Hypothalamus (tissue), 51 donors: Measurements from ENCODE around the gene HSD17B4.
"Not testable (repeated sequence)": the region's sequence is repeated elsewhere in the genome, so short reads cannot be mapped to it uniquely, and the experiment has no call there.

Source experiments
- DNase-seq, 51 donors: peaks; one replicate each; lab custom pipeline; 2025; lab: John Stamatoyannopoulos, UW

HSD17B4 gene

DNA sequence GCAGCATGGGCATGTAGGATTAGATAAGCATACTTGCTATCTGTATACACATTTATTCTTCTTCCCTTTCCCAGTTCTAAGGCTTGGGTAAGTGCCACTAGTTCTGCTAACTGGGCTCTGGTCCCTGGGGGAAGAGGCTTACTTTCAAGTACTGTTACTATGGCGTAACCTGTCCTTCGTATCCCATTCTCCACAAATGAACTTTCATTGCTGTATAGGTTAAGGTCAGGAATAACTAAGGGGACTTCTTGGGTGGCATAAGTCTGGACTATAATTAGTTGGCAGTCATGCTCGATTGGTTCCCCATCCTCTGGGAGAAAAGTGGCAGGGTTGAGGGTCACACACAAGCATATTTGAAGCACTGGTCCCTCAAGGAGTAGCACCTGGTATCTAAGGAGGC is 23.7 kb upstream of the HSD17B4 start:
- not testable (repeated sequence) for DNase-seq

DNA sequence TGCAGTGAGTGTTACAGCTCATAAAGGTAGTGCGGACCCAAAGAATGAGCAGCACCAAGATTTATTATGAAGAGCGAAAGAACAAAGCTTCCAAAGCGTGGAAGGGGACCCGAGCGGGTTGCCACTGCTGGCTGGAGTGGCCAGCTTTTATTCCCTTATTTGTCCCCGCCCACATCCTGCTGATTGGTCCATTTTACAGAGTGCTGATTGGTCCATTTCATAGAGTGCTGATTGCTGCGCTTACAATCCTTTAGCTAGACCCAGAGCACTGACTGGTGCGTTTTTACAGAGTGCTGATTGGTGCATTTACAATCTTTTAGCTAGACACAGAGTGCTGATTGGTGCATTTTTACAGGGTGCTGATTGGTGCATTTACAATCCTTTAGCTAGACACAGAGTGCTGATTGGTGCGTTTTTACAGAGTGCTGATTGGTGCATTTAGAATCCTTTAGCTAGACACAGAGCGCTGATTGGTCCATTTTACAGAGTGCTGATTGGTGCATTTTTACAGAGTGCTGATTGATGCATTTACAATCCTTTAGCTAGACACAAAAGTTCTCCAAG is 19.5 kb upstream of the HSD17B4 start:
- DNase-seq = not testable (repeated sequence)

DNA sequence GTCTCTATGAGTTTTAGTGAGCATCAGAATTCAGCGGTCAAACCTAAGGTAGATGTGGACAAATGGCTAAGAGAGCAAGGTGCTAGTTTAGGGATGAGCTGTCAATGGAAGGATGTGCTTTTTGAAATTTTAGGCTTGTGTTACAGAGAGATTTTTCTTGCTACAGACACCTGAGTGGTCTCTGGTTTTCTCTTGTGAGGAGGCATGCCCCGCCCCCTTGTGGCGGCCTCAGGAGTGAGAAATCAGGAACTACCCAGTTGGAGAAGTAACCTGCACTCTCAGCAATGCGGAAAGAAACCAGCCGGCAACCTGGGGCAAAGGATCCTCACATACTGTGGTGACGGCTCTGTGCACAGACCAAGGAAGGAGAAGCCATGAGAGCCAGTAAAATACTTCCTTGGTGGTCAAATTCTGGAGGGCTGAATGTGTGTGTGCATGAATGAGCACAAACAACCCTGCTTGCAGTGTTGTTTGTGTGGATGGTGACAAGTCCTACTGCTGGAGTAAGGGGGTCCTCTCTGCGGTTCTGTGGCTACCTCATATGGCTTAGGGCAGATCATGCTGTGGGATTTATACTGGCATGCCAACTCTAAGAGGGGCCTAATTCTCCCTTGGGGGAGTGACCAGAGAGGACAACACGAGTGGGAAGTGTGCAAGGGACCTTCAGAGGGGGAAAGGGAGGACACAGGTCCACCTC is 16.7 kb upstream of the HSD17B4 start:
- DNase-seq = peak in 16 of 51 donors; percentile 2 to 32 (median 6)

DNA sequence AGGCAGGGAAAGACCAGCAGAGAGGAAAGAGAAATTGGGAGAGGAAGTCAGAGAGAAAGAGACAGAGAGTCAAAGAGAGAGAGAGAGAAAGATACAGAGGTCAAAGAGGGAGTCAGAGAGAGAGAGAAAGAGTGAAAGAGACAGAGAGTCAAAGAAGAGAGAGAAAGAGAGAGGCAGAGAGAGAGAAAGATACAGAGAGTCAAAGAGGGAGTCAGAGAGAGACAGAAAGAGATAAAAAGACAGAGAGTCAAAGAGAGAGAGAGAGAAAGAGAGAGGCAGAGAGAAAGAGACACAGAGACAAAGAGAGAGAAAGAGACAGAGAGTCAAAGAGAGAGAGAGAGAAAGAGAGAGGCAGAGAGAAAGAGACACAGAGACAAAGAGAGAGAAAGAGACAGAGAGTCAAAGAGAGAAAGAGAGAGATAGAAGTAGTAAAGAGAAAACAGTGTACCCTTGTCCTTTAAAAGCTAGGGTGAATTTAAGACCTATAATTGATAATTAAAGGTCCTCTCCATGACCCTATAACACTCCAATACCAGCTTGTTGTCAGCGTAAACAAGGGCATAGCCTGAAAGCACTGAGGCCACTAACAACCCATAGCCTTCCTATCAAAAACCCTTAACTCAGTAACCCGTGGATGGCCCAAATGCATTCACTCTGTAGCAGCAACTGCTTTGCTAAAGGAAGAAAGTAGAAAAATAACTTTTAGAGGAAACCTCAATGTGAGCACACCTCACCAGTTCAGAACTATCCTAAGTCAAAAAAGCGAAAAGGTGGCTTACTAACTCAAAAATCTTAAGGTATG is 14.3 kb upstream of the HSD17B4 start:
- not testable (repeated sequence) for DNase-seq

DNA sequence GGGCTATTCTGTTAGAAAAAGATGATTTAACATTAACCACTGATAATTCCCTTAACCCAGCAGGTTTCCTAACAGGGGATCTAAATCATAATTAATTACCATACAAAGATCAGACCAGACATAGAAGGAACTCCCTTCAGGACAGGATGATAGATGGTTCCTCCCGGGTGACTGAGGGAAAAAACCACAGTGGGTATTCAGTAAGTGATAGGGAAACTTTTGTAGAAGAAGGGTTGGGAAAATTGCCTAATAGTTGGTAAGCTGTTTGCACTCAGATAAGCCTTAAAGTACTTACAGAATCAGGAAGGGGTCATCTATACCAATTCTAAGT is 13.7 kb upstream of the HSD17B4 start:
- DNase-seq = not testable (repeated sequence)

DNA sequence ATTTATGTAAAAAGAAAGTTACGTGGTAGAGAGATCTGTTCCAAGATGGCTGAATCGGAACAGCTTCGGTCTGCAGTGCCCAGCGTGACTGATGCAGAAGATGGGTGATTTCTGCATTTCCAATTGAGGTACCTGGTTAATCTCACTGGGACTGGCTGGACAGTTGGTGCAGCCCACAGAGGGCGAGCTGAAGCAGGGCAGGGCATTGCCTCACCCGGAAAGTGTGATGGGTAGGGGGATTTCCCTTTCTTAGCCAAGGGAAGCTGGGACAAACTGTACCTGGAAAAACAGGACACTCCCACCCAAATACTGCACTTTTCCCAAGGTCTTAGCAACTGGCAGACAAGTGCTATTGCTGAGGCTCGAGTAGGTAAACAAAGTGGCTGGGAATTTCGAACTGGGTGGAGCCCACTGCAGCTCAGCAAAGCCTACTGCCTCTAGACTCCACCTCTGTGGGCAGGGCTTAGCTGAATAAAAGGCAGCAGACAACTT is 13.1 kb upstream of the HSD17B4 start:
- no peak for DNase-seq

DNA sequence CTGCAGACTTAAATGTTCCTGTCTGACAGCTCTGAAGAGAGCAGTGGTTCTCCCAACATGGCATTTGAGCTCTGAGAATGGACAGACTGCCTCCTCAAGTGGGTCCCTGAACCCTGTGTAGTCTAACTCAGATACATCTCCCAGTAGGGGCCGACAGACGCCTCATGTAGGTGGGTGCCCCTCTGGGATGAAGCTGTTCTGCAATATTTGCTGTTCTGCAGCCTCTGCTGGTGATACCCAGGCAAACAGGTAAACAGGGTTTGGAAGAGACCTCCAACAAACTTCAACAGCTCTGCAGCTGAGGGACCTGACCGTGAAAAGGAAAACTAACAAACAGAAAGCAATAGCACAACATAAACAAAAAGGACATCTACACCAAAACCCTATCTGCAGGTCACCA is 12.7 kb upstream of the HSD17B4 start:
- DNase-seq = not testable (repeated sequence)

DNA sequence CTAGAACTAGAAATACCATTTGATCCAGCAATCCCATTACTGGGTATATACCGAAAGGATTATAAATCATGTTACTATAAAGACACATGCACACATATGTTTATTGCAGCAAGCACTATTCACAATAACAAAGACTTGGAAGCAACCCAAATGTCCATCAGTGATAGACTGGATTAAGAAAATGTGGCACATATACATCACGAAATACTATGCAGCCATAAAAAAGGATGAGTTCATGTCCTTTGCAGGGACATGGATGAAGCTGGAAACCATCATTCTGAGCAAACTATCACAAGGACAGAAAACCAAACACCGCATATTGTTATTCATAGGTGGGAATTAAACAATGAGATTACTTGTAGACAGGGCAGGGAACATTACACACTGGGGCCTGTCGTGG is 7.7 kb upstream of the HSD17B4 start:
- DNase-seq = not testable (repeated sequence)

DNA sequence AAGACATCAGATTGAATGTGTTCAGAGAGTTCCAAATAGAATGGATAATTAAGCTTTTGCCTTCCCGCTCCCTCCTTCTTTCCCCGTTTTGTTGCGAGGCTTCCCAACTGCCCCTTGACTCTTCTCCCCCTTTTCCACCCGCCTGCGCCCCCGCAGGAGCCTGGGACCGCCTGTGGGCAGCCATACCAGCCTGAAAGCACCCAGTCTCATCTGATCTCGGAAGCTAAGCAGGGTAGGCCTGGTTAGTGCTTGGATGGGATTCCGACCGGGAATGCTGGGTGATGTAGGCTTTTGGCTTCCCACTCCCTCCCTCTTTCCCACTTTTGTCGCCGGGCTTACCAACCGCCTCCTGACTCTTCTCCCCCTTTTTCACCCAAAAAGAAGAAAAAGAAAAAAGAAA is 6.8 kb upstream of the HSD17B4 start:
- no peak for DNase-seq

DNA sequence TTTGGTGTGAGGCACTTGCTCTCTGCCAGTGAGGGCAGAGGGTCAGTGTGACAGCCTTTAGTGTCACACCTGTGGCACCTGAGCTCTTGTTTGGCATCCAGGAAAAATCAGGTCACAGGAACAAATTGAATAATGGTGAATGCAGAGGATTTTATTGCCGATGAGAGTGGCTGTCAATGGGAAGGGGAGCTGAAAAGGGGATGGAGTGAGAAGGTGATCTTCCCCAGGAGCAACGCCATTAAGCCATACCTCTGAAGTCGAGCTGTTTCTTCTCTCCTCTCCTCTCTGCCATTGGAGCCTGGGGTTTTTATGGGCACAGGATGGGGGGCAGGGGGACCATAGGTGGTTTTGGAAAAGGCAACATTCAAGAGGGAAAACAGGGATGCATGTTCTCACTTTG is 2.4 kb upstream of the HSD17B4 start:
- no peak for DNase-seq

DNA sequence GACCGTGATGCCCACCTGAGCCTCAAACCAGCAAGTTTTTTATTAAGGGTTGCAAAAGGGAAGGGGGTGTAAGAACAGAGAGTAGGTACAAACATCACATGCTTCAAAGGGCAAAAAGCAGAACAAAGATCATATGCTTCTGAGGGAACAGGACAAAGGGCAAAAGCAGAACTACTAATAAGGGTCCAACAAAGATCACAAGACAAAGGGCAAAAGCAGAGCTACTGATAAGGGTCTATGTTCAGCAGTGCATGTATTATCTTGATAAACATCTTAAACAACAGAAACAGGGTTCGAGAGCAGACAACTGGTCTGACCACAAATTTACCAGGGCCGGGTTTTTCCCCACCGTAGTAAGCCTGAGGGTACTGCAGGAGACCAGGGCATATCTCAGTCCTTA is 1.7 kb upstream of the HSD17B4 start:
- DNase-seq = not testable (repeated sequence)

DNA sequence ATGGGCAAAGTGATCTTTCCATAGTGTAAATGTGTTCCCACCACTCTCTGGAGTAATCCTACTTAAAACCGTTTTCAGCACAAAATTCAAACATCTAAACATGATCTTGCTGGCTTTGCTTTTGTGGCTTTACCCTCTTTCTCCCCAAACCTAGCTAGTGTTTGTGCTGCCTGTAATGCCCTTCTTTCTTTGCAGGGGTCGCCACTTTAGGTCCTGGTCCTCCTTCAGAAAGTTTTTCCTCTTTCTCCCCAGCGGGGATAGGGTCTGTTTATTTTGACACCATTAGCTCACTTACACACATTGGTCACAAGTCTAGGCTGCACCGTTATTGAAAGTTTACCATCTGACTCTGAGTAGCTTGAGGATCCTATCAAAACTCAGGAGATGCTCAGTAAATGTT is 736 bp upstream of the HSD17B4 start:
- no peak for DNase-seq

DNA sequence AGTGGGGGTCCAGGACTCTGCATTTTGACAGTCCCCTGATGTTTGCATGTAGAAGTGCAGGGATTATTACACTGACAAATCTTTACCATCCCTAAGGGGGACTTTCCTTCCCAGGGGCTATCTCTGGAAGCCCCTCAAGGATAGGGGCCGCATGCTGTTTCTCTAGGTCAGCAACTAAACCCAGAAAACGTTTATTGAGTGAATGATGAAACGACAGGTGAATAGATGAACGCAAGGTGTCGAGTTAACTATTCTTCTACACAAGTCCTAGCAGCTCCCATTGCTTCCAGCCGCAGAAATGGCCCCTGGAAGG is 281 bp upstream of the HSD17B4 start:
- DNase-seq = no peak

DNA sequence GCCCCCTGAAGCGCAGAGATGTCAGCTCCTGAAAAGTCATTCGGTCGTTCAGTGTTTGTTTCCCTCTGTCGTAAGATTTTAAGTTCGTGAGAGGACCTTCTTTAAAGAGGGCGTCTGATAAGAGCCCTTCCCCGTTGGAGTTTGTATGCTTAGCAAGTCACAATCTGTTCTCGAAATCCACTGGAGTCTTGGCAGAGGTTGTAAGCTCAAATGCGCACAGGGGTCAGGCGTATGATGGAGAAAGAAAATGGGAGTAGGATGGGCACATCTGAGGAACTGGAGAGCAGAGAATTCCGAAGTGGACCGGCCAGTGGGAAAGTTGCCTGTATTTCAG is 710 bp downstream of the HSD17B4 start:
- DNase-seq = peak in 10 of 51 donors; percentile 3 to 81 (median 38)

DNA sequence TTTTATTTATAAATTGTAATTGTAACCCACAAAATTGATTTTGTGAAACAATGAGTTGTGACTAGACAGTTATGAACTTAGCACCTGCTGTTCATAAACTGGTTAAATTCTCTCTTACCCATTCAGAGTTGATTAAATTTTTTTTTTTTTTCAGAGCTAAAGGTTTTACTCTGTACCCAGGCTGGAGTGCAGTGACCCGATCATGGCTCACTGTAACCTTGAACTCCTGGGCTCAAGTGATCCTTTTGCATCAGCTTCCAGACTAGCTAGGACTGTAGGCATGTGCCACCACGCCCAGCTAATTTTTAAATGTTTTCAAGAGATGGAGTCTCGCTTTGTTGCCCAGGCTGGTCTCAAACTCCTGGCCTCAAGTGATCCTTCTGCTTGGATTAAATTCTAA is 1.9 kb downstream of the HSD17B4 start:
- DNase-seq = no peak

DNA sequence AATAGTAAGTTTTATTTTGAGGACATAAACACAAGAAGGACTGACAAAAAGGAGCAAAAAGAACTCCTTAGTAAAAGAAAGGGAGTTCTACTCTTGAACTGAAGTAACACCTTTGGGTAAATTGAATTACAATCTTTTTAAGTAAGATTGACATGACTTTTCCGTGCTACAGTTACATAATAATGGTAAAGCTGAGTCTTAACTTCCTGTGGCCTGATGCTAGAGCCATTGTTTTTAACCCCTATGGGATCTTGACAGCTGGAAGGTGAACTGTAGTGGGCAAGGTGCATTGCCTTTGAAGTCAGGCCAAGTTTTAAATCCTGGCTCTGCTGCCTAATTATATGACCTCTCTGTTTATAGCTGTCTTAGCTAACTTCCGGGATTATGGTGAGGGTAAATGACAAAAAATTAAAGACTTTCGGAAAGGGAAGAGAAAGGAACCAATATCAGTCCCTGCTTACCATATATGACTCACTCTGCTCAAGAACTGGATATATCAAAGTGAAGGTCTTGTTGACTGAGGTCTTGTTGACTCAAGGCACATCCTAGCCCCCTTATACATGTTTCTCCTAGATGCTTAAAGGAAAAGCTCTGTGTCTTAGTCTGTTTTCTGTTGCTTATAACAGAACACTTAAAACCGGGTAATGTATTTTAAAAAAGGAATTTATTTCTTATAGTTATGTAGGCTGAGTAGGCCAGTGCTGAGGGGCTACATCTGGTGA is 6.8 kb downstream of the HSD17B4 start:
- DNase-seq = no peak

DNA sequence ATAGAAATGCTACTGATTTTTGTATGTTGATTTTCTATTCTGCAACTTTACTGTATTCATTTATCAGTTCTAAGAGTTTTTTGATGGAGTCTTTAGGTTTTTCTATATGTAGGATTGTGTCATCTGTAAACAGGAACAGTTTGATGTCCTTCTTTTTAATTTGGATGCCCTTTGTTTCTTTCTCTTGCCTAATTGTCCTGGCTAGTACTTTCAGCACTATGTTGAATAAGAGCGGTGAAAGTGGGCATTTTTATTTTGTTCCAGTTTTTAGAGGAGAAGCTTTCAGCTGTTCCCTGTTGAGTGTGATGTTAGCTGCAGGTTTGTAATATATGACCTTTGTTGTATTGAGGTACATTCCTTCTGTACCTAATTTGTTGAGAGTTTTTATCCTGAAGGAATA is 13.3 kb downstream of the HSD17B4 start:
- no peak for DNase-seq

DNA sequence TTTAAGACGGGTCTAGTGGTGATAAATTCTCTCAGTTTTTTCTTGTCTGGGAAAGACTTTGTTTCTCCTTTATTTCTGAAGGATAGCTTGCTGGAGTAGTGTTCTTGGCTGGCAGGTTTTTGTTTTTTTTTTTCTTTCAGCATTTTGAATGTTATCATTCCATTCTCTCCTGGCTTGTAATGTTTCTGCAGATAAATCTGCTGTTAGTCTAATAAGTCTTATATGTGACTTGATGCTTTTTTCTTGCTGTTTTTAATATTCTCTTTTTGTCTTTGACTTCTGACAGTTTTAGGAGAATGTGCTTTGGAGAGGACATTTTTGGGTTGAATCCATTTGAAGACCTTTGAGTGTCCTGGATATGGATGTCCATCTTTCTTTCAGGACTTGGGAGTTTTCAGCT is 16.0 kb downstream of the HSD17B4 start:
- DNase-seq = no peak

DNA sequence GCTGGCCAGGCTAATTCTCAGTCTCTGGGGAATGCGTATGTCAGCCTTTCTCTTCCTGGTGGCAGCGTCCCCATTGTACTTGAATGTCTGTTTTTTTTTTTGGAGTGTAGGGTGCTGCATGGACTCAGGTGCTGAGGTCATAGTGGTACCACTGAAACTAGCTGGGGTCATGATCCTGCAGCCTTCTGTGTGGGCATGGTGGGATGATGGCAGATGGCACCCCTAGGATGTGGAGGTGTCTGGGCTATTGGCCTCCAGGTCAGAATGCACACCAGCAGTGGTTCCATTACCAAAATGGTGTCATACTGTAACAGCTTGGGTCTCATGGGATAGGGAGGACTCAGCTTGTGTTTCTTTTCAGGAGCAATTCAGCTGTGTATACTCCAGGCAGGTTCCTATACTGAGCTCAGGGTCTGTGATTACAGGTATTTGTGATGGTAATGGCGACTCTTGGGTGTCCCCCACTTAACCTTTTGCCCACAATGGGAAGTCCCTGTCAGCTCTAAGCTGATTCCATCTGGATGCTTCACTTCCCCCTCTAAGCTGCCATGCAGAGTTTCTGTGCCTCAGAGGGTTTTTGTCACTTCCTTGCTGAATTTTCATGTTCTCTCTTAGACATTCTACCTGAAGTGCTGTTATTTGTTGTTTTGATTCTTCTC is 17.9 kb downstream of the HSD17B4 start:
- no peak for DNase-seq

DNA sequence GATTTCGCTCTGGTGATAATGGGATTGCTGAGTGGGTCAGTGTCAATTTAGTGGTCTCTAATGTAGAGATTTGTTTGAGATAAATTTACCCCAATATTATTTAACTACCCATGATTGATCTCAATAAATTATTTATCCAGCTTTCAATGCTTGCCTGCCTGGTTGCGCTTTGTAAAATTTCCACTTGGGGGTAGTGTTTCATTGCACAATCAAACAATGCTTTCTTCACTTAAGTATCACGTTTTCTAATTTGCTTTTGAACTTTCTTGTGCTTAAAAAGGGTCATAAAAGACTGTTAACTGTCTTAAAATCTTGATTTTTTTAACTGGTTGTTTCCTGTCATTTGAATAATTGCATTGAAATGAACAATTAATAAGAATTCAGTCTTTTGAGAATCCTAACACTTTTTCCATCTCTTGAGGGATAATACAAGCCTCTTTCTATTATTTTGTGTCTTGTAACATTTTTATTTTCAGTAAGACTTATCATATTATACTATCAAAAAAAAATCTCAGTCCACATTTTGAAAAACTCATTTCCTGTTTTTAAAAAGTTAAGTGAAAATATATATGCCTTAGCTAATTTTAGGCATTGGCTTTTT is 18.7 kb downstream of the HSD17B4 start:
- DNase-seq = peak in 3 of 51 donors; percentile 5 to 45 (median 25)

DNA sequence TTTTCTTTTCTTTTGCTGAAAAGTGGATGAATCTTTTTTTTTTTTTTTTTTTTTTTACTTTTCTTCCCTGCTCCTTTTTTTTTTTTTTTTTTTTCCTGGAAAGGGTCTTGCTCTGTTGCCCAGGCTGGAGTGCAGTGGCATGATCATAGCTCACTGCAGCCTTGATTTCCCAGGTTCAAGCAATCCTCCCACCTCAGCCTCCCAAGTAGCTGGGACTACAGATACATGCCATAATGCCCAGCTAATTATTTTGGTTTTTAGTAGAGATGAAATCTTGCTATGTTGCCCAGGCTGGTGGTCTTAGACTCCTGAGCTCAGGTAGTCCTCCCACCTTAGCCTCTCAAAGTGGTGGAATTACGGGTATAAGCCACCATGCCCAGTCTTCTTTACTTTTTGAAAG is 20.9 kb downstream of the HSD17B4 start:
- DNase-seq = no peak
